Osteoblast (primary cell): ENCODE results near the gene UGT1A7. TPM values are rescaled to one million over a fixed set of nuclear protein-coding genes. Genes with fewer than 3 reads are reported as not detected.

Source experiments
- DNase-seq: peaks from one replicate; pipeline ENCODE4 v3.0.0; 2011; ENCODE audit warnings: low spot score, mixed read lengths; ENCODE audit not compliant: insufficient read length; ENCODE audit errors: missing footprints
- H2AFZ ChIP-seq: 2 replicates; pipeline ENCODE4 v1.6.0; 2011; ENCODE audit warnings: mild to moderate bottlenecking, low read length
- H3K27ac ChIP-seq: 2 replicates; pipeline ENCODE4 v1.5.1; 2011; ENCODE audit warnings: mild to moderate bottlenecking, low read depth, low read length, moderate library complexity
- H3K27me3 ChIP-seq: 2 replicates; pipeline ENCODE4 v1.6.0; 2012; ENCODE audit warnings: mild to moderate bottlenecking, control low read depth, inconsistent platforms, low read length, moderate library complexity; ENCODE audit not compliant: insufficient read depth
- H3K36me3 ChIP-seq: 2 replicates; pipeline ENCODE4 v1.5.1; 2011; ENCODE audit warnings: mild to moderate bottlenecking, low read length, control low read depth, moderate library complexity; ENCODE audit not compliant: insufficient read depth
- H3K4me1 ChIP-seq: 2 replicates; pipeline ENCODE4 v1.5.1; 2011; ENCODE audit warnings: mild to moderate bottlenecking, low read length, control low read depth, moderate library complexity; ENCODE audit not compliant: insufficient read depth
- H3K4me2 ChIP-seq: 2 replicates; pipeline ENCODE4 v1.6.0; 2011; ENCODE audit warnings: mild to moderate bottlenecking, low read length; ENCODE audit not compliant: insufficient read depth
- H3K4me3 ChIP-seq: fragments of 200-600 bp; sonication (generic); 3 replicates; pipeline ENCODE4 v1.5.1; 2012; ENCODE audit warnings: mild to moderate bottlenecking, low read length, inconsistent platforms; ENCODE audit not compliant: insufficient read depth
- H3K79me2 ChIP-seq: 2 replicates; pipeline ENCODE4 v1.6.0; 2012; ENCODE audit warnings: mild to moderate bottlenecking, low read length, control low read depth, inconsistent platforms; ENCODE audit not compliant: insufficient read depth
- H3K9me3 ChIP-seq: 2 replicates; pipeline ENCODE4 v1.5.1; 2011; ENCODE audit warnings: low read depth, low read length, control low read depth
- H4K20me1 ChIP-seq: 2 replicates; pipeline ENCODE4 v1.6.0; 2012; ENCODE audit warnings: mild to moderate bottlenecking, low read length, control low read depth; ENCODE audit not compliant: insufficient read depth
- total RNA-seq: library from RNA; depleted of rRNA; stranded (reverse); fragments of >200 nt; gene quantifications from 2 replicates; pipeline ENCODE4 v1.2.3, GENCODE V29; 2012
- TF ChIP-seq, protein P1 (sequence below): IDR thresholded peaks from 2 replicates; pipeline ENCODE4 v1.5.1; 2011; ENCODE audit warnings: mild to moderate bottlenecking, low read depth, low read length, moderate library complexity; ENCODE audit errors: extremely low read depth

UGT1A7 gene
- total RNA-seq, 1 donor: not detected

- TF ChIP-seq, protein P1, sequence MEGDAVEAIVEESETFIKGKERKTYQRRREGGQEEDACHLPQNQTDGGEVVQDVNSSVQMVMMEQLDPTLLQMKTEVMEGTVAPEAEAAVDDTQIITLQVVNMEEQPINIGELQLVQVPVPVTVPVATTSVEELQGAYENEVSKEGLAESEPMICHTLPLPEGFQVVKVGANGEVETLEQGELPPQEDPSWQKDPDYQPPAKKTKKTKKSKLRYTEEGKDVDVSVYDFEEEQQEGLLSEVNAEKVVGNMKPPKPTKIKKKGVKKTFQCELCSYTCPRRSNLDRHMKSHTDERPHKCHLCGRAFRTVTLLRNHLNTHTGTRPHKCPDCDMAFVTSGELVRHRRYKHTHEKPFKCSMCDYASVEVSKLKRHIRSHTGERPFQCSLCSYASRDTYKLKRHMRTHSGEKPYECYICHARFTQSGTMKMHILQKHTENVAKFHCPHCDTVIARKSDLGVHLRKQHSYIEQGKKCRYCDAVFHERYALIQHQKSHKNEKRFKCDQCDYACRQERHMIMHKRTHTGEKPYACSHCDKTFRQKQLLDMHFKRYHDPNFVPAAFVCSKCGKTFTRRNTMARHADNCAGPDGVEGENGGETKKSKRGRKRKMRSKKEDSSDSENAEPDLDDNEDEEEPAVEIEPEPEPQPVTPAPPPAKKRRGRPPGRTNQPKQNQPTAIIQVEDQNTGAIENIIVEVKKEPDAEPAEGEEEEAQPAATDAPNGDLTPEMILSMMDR: no peak
- Histone ChIP-seq H3K4me1 (peaks cover 23% of the 10 kb centered on the region), H3K79me2 (no peaks in the 10 kb centered on the region), H2AFZ (no peak overlapping the region), H3K27ac (no peak overlapping the region), H3K4me2 (no peak overlapping the region), H3K27me3 (no peaks in the 10 kb centered on the region), H3K9me3 (no peaks in the 10 kb centered on the region), H3K36me3 (no peaks in the 10 kb centered on the region), H4K20me1 (no peaks in the 10 kb centered on the region), H3K4me3 (no peak overlapping the region)
- DNase-seq: no peak
These were observed 20.5 kb downstream of the UGT1A7 start for GRCh38 chr2:233702238-233702637.

- peaks cover 28% of the 10 kb centered on the region for H3K4me1 ChIP-seq
- no peak for DNase-seq
These were observed 24.3 kb downstream of the UGT1A7 start for GRCh38 chr2:233705911-233706506.

DNA sequence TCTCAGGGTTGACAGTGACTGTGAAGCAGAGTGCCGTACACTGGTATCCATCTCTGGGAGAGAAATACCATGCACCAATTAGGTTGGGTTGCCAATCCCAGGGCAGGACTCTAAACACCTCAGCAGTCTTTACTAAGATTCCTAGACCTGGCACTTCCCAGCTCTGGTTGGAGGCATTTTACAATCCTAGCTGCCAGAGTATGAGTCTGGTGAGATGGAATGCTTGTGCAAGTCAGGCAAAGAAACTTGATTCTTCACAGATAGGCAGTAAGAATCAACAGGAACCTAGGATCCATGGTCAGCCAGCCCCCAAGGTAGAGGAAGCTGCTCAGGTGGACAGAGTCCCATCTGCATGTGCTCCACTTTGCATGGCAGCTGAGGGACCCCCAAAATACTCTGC, 25.0 kb downstream of the UGT1A7 start:
- Histone ChIP-seq H3K4me2 (no peak overlapping the region), H2AFZ (no peak overlapping the region), H3K27me3 (peaks cover 2% of the 10 kb centered on the region), H3K9me3 (no peaks in the 10 kb centered on the region), H4K20me1 (no peaks in the 10 kb centered on the region), H3K27ac (peak overlapping the region; percentile 44), H3K79me2 (no peaks in the 10 kb centered on the region), H3K4me3 (no peak overlapping the region), H3K4me1 (peaks cover 28% of the 10 kb centered on the region), H3K36me3 (no peaks in the 10 kb centered on the region)
- no peak for DNase-seq
- TF ChIP-seq, protein P1: no peak

More at GRCh38 chr2:233705911-233706506, 24.3 kb downstream of the UGT1A7 start:
- peak overlapping the region; percentile 44 for H3K27ac ChIP-seq
- H2AFZ ChIP-seq: no peak overlapping the region
- H3K9me3 ChIP-seq: no peaks in the 10 kb centered on the region
- H3K27me3 ChIP-seq: peaks cover 2% of the 10 kb centered on the region
- TF ChIP-seq, protein P1: no peak
- H3K4me3 ChIP-seq: no peak overlapping the region
- no peaks in the 10 kb centered on the region for H3K36me3 ChIP-seq
- H3K4me2 ChIP-seq: no peak overlapping the region
- H4K20me1 ChIP-seq: no peaks in the 10 kb centered on the region
- no peaks in the 10 kb centered on the region for H3K79me2 ChIP-seq

GRCh38 chr2:233707940-233708644, 26.4 kb downstream of the UGT1A7 start:
- no peak overlapping the region for H3K27ac ChIP-seq
- H3K9me3 ChIP-seq: no peaks in the 10 kb centered on the region
- no peak overlapping the region for H2AFZ ChIP-seq
- no peak for DNase-seq
- H3K79me2 ChIP-seq: no peaks in the 10 kb centered on the region
- peaks cover 9% of the 10 kb centered on the region for H3K27me3 ChIP-seq
- TF ChIP-seq, protein P1: no peak
- H3K36me3 ChIP-seq: no peaks in the 10 kb centered on the region
- peaks cover 28% of the 10 kb centered on the region for H3K4me1 ChIP-seq
- no peak overlapping the region for H3K4me3 ChIP-seq
- H3K4me2 ChIP-seq: peak overlapping the region; percentile 26
- no peaks in the 10 kb centered on the region for H4K20me1 ChIP-seq
